H9 (cell line): Measurements from ENCODE around the gene ATXN7. TPM values are rescaled to one million over a fixed set of nuclear protein-coding genes. Genes with fewer than 3 reads are reported as not detected.

Experiments used
- DNase-seq: peaks from one replicate; pipeline ENCODE4 v3.0.0-alpha.2; 2017
- H2AFZ ChIP-seq: one replicate; pipeline ENCODE4 v1.6.1; 2013; ENCODE audit warnings: mild to moderate bottlenecking, low read length, control low read depth, moderate library complexity
- H2AK5ac ChIP-seq: 2 replicates; pipeline ENCODE4 v1.6.1; 2013; ENCODE audit warnings: low read length, control low read depth, mixed read lengths; ENCODE audit not compliant: insufficient read length
- H2BK120ac ChIP-seq: one replicate; pipeline ENCODE4 v1.6.1; 2013; ENCODE audit warnings: low read depth, mild to moderate bottlenecking, low read length, control low read depth, inconsistent platforms; ENCODE audit not compliant: poor library complexity, severe bottlenecking
- H2BK12ac ChIP-seq: 2 replicates; pipeline ENCODE4 v1.6.1; 2013; ENCODE audit warnings: low read length, control low read depth, mixed read lengths, low read depth; ENCODE audit not compliant: insufficient read length
- H2BK15ac ChIP-seq: 2 replicates; pipeline ENCODE4 v1.6.1; 2013; ENCODE audit warnings: low read depth, low read length, control low read depth
- H2BK20ac ChIP-seq: one replicate; pipeline ENCODE4 v1.6.1; 2013; ENCODE audit warnings: low read depth, mild to moderate bottlenecking, low read length, control low read depth, inconsistent platforms; ENCODE audit not compliant: poor library complexity, severe bottlenecking
- H2BK5ac ChIP-seq: 2 replicates; pipeline ENCODE4 v1.6.1; 2013; ENCODE audit warnings: low read length, control low read depth, mixed read lengths; ENCODE audit not compliant: insufficient read length
- H3K14ac ChIP-seq: 2 replicates; pipeline ENCODE4 v1.6.1; 2013; ENCODE audit warnings: low read length, control low read depth; ENCODE audit not compliant: insufficient read depth
- H3K18ac ChIP-seq: 2 replicates; pipeline ENCODE4 v1.6.1; 2013; ENCODE audit warnings: low read depth, mild to moderate bottlenecking, mixed read lengths, low read length, control low read depth; ENCODE audit not compliant: insufficient read length
- H3K23ac ChIP-seq: 2 replicates; pipeline ENCODE4 v1.6.1; 2013; ENCODE audit warnings: low read length, control low read depth, mixed read lengths, low read depth; ENCODE audit not compliant: insufficient read length
- H3K23me2 ChIP-seq: 2 replicates; pipeline ENCODE4 v1.6.1; 2013; ENCODE audit warnings: low read depth, mild to moderate bottlenecking, mixed read lengths, low read length, control low read depth; ENCODE audit not compliant: insufficient read length, poor library complexity, severe bottlenecking
- H3K27ac ChIP-seq: 2 replicates; pipeline ENCODE4 v1.5.1; 2013; ENCODE audit warnings: low read length, control low read depth, mixed read lengths, low read depth; ENCODE audit not compliant: insufficient read length
- H3K27me3 ChIP-seq: 2 replicates; pipeline ENCODE4 v1.6.1; 2013; ENCODE audit warnings: low read length, control low read depth, inconsistent platforms; ENCODE audit not compliant: insufficient read depth
- H3K4ac ChIP-seq: 2 replicates; pipeline ENCODE4 v1.6.1; 2013; ENCODE audit warnings: low read depth, mild to moderate bottlenecking, control low read depth, inconsistent platforms, low read length, moderate library complexity
- H3K4me1 ChIP-seq: 2 replicates; pipeline ENCODE4 v1.6.1; 2013; ENCODE audit warnings: low read length, control low read depth, inconsistent platforms; ENCODE audit not compliant: insufficient read depth
- H3K4me2 ChIP-seq: 2 replicates; pipeline ENCODE4 v1.6.1; 2013; ENCODE audit warnings: low read length, control low read depth, mixed read lengths; ENCODE audit not compliant: insufficient read length, insufficient read depth
- H3K56ac ChIP-seq: 2 replicates; pipeline ENCODE4 v1.6.1; 2013; ENCODE audit warnings: low read depth, mild to moderate bottlenecking, mixed read lengths, low read length, control low read depth; ENCODE audit not compliant: insufficient read length
- H3K79me1 ChIP-seq: 2 replicates; pipeline ENCODE4 v1.6.1; 2013; ENCODE audit warnings: low read depth, mild to moderate bottlenecking, moderate library complexity, low read length, control low read depth, inconsistent platforms; ENCODE audit not compliant: insufficient read depth, poor library complexity, severe bottlenecking
- H3K79me2 ChIP-seq: 2 replicates; pipeline ENCODE4 v1.6.1; 2013; ENCODE audit warnings: low read length, control low read depth, inconsistent platforms; ENCODE audit not compliant: insufficient read depth
- H3K9ac ChIP-seq: 2 replicates; pipeline ENCODE4 v1.6.1; 2013; ENCODE audit warnings: low read length, control low read depth, mixed read lengths; ENCODE audit not compliant: insufficient read length; ENCODE audit errors: extremely low read depth
- H3K9me3 ChIP-seq: one replicate; pipeline ENCODE4 v1.6.1; 2013; ENCODE audit warnings: low read depth, low read length, inconsistent platforms; ENCODE audit not compliant: control insufficient read depth
- H3T11ph ChIP-seq: one replicate; pipeline ENCODE4 v1.6.1; 2013; ENCODE audit warnings: mild to moderate bottlenecking, low read length, control low read depth, inconsistent platforms
- H4K20me1 ChIP-seq: one replicate; pipeline ENCODE4 v1.6.1; 2013; ENCODE audit not compliant: control insufficient read depth, insufficient read length, insufficient read depth
- H4K5ac ChIP-seq: 2 replicates; pipeline ENCODE4 v1.6.1; 2013; ENCODE audit warnings: low read depth, mild to moderate bottlenecking, mixed read lengths, low read length, control low read depth; ENCODE audit not compliant: insufficient read length
- H4K8ac ChIP-seq: replicated peaks from 2 replicates; pipeline ENCODE4 v1.6.1; 2013; ENCODE audit warnings: low read length, control low read depth, mixed read lengths, low read depth; ENCODE audit not compliant: insufficient read length
- H4K91ac ChIP-seq: 2 replicates; pipeline ENCODE4 v1.6.1; 2013; ENCODE audit warnings: low read depth, mild to moderate bottlenecking, moderate library complexity, mixed read lengths, low read length, control low read depth; ENCODE audit not compliant: insufficient read length
- H3K27ac Mint-ChIP-seq, 3 experiments: 2 replicates in 2 of 3; 3 replicates in 1 of 3; pipeline ENCODE4 v1.8.0; 2020 to 2021; ENCODE audit warnings: mixed read lengths in 3 of 3, mild to moderate bottlenecking in 1 of 3, moderate library complexity in 1 of 3
- H3K27me3 Mint-ChIP-seq: 2 replicates; pipeline ENCODE4 v1.8.0; 2021; ENCODE audit warnings: low read depth, mild to moderate bottlenecking, moderate library complexity, mixed read lengths
- H3K36me3 Mint-ChIP-seq, 3 experiments: 2 replicates in 2 of 3; 3 replicates in 1 of 3; pipeline ENCODE4 v1.8.0; 2020 to 2021; ENCODE audit warnings: low read depth in 3 of 3, mixed read lengths in 3 of 3; ENCODE audit not compliant: insufficient read depth in 1 of 3
- H3K4me1 Mint-ChIP-seq, 2 experiments: 2 replicates each; pipeline ENCODE4 v1.8.0; 2020; ENCODE audit warnings: mixed read lengths in 2 of 2
- H3K4me3 Mint-ChIP-seq, 2 experiments: 2 replicates in 1 of 2; 3 replicates in 1 of 2; pipeline ENCODE4 v1.8.0; 2020 to 2021; ENCODE audit warnings: mild to moderate bottlenecking in 2 of 2, mixed read lengths in 2 of 2, moderate library complexity in 1 of 2
- H3K9me3 Mint-ChIP-seq, 2 experiments: 2 replicates in 1 of 2; 3 replicates in 1 of 2; pipeline ENCODE4 v1.8.0; 2020; ENCODE audit warnings: mild to moderate bottlenecking in 2 of 2, mixed read lengths in 2 of 2, moderate library complexity in 1 of 2
- CTCF ChIP-seq: fragments of 200-600 bp; sonication (generic); conservative IDR thresholded peaks from 3 replicates; pipeline ENCODE4 v1.8.0; 2021; ENCODE audit warnings: antibody characterized with exemption, mild to moderate bottlenecking
- WGBS: extraction: QIAGEN DNeasy Blood & Tissue Kit; methylation state at CpG from one replicate; pipeline ENCODE4 v1.1.7; 2013; ENCODE audit warnings: missing lambda C conversion rate, low lambda C conversion rate, mixed read lengths; ENCODE audit not compliant: insufficient read length; ENCODE audit errors: extremely low coverage; 5-methylcytosine and 5-hydroxymethylcytosine counted together
- total RNA-seq: library from RNA; stranded (reverse); gene quantifications from 2 replicates; pipeline ENCODE4 v1.2.1, GENCODE V29; 2021

The ATXN7 gene
- total RNA-seq, 1 experiment from 2014 or later, result 21.5 TPM

GRCh38 chr3:64033069-64033468, 169.4 kb downstream of the ATXN7 start:
- Mint-ChIP-seq H3K27me3 (no peaks in the 10 kb centered on the region), H3K9me3 (no peaks in the 10 kb centered on the region; a peak in 1 of 5 replicates), H3K4me3 (no peak overlapping the region), H3K27ac (no peak overlapping the region), H3K36me3 (no peaks in the 10 kb centered on the region), H3K4me1 (peaks cover 21 to 27% of the 10 kb centered on the region in 2 experiments)
- H3K56ac ChIP-seq, result no peak overlapping the region
- no peak overlapping the region for H3K23ac ChIP-seq
- H2BK12ac ChIP-seq, result no peak overlapping the region
- H4K8ac ChIP-seq, result no peak overlapping the region
- no peak overlapping the region for H3K9ac ChIP-seq
- 0 out of 2 replicates have a peak, but pooled peaks cover 4% of the 10 kb centered on the region for H3K4me1 ChIP-seq
- H4K5ac ChIP-seq, result no peak overlapping the region
- H2BK120ac ChIP-seq, result no peak overlapping the region
- no peak overlapping the region for H2BK20ac ChIP-seq
- H4K20me1 ChIP-seq, result no peaks in the 10 kb centered on the region
- H3K18ac ChIP-seq, result no peak overlapping the region
- WGBS, result no CpG with 5 or more reads among the region's 2 CpGs
- H3K9me3 ChIP-seq, result no peaks in the 10 kb centered on the region
- H2BK5ac ChIP-seq, result no peak overlapping the region
- no peak for DNase-seq
- H3K4ac ChIP-seq, result no peak overlapping the region
- no peak overlapping the region for H3K14ac ChIP-seq
- H3K79me2 ChIP-seq, result no peaks in the 10 kb centered on the region
- no peak overlapping the region for H3K27ac ChIP-seq
- no peak overlapping the region for H4K91ac ChIP-seq
- no peak overlapping the region for H3K4me2 ChIP-seq
- H2AK5ac ChIP-seq, result no peak overlapping the region
- no peaks in the 10 kb centered on the region for H3K27me3 ChIP-seq
- H3T11ph ChIP-seq, result no peak overlapping the region
- H2AFZ ChIP-seq, result no peak overlapping the region
- TF ChIP-seq CTCF, result no peak
- no peak overlapping the region for H2BK15ac ChIP-seq
- no peaks in the 10 kb centered on the region for H3K79me1 ChIP-seq
- no peaks in the 10 kb centered on the region for H3K23me2 ChIP-seq
